C4-2B (cell line): ENCODE measurements around the gene AHCYL1.

Experiments
- CTCF ChIP-seq: fragments of 450-650 bp; conservative IDR thresholded peaks from 2 replicates; pipeline ENCODE4 v1.5.1; 2017; ENCODE audit warnings: mild to moderate bottlenecking
- ZFX ChIP-seq: fragments of 450-650 bp; IDR thresholded peaks from 2 replicates; pipeline ENCODE4 v1.6.1; 2017

GRCh38 chr1:110065841-110066240 lies 81.3 kb downstream of the AHCYL1 start:
- TF ChIP-seq CTCF (no peak), ZFX (no peak)
